ENCODE results near the gene PPIE. TPM values are rescaled to one million over a fixed set of nuclear protein-coding genes. Genes with fewer than 3 reads are reported as not detected.

PPIE gene
- total RNA-seq, 1 donor from 2014 or later, result 40.8 TPM

DNA sequence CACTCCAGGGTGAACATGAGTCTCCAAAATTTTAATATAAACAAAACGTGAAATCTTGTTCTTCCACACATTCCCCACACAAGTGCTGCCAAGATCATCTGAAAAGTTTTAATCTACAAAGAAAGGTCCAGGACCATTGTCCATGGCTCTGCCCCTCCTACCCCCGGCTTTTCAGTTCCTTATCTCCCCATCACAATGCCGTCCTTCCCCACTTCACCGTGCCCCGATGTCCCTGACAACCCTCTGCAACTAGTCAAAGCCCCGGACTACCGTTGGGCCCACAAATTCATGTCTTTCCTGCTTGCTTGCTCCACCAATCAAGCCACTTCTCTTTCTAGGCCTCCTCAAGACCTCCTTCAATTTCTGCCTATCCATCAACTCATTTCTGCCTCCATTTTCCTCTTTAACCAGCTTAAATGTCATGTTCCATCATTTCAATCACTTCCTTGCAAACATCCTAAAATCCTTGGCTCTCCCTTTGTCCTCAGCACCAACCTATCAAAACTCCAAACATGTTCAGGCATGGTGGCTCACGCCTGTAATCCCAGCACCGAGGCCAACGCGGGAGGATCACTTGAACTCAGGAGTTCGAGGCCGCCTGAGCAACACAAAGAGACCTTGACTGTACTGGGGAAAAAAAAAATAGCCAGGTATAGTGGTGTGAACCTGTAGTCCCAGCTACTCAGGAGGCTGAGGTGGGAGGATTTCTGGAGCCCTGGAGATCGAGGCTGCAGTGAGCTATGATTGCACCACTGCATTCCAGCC is 64.0 kb downstream of the PPIE start:
- Mint-ChIP-seq H3K4me3 (ENCODE audit: unreplicated experiment) (no peak overlapping the region), H3K9me3 (ENCODE audit: unreplicated experiment) (peaks cover 6% of the 10 kb centered on the region), H3K27ac (ENCODE audit: unreplicated experiment) (no peak overlapping the region), H3K27me3 (ENCODE audit: unreplicated experiment) (peaks cover 7% of the 10 kb centered on the region), H3K36me3 (ENCODE audit: unreplicated experiment) (peaks cover 2% of the 10 kb centered on the region), H3K4me1 (ENCODE audit: unreplicated experiment) (peaks cover 4% of the 10 kb centered on the region)
- DNase-seq (ENCODE audit: extremely low spot score, unreplicated experiment), result no peak
- TF ChIP-seq, protein P1, sequence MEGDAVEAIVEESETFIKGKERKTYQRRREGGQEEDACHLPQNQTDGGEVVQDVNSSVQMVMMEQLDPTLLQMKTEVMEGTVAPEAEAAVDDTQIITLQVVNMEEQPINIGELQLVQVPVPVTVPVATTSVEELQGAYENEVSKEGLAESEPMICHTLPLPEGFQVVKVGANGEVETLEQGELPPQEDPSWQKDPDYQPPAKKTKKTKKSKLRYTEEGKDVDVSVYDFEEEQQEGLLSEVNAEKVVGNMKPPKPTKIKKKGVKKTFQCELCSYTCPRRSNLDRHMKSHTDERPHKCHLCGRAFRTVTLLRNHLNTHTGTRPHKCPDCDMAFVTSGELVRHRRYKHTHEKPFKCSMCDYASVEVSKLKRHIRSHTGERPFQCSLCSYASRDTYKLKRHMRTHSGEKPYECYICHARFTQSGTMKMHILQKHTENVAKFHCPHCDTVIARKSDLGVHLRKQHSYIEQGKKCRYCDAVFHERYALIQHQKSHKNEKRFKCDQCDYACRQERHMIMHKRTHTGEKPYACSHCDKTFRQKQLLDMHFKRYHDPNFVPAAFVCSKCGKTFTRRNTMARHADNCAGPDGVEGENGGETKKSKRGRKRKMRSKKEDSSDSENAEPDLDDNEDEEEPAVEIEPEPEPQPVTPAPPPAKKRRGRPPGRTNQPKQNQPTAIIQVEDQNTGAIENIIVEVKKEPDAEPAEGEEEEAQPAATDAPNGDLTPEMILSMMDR (IDR thresholded peaks at IDR 0.05), result no peak

DNA sequence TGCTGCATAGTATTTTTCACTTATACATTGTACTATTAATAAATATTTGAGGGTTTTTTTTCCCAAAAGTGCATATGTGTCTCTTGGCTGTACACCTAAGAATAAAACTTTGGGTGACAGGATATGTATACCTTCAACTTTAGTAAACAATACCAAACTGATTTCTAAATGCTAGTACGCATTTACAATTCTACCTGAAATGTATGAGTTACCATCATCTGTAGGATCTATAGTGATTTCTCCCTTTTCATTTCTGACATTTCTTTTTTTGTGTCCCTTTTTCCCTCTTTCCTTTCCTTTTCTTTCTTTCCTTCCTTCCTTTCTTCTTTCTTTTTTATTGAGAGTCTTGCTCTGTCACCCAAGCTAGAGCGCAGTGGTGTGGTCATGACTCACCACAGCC is 66.7 kb downstream of the PPIE start:
- TF ChIP-seq, protein P1 (IDR thresholded peaks at IDR 0.05), result no peak
- peaks cover 2% of the 10 kb centered on the region for H3K36me3 Mint-ChIP-seq (ENCODE audit: unreplicated experiment)
- H3K4me1 Mint-ChIP-seq (ENCODE audit: unreplicated experiment), result no peaks in the 10 kb centered on the region
- no peak for DNase-seq (ENCODE audit: extremely low spot score, unreplicated experiment)
- H3K27me3 Mint-ChIP-seq (ENCODE audit: unreplicated experiment), result peaks cover 7% of the 10 kb centered on the region
- H3K4me3 Mint-ChIP-seq (ENCODE audit: unreplicated experiment), result no peak overlapping the region
- no peak overlapping the region for H3K27ac Mint-ChIP-seq (ENCODE audit: unreplicated experiment)
- peaks cover 6% of the 10 kb centered on the region for H3K9me3 Mint-ChIP-seq (ENCODE audit: unreplicated experiment)

DNA sequence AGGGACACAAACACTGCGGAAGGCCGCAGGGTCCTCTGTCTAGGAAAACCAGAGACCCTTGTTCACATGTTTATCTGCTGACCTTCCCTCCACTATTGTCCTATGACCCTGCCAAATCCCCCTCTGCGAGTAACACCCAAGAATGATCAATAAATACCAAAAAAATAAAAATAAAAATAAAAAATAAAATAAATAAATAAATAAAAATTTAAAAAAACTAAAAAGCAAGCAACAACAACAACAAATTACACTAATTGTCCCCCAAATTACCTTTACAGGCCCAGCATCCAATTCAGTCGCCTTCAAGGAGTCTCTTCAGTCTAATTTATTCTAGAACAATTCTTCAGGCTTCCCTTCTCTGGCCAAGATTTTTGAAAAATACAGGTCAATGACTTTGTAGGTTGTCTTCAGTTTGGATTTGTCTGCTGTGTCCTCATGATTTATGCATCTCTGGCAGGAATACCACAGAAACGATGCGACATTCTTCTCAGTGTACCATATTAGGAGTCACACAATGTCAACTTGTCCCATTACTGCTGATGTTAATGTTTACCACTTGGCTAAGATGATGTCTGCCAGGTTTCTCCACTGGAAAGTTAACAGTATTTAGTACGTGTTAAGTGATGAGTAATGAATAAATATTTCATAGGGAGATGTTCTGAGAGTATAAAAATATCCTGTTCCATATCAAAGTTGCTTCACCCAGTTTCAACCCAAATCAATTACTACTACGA is 70.3 kb downstream of the PPIE start:
- Mint-ChIP-seq H3K4me3 (ENCODE audit: unreplicated experiment) (no peak overlapping the region), H3K9me3 (ENCODE audit: unreplicated experiment) (peaks cover 6% of the 10 kb centered on the region), H3K36me3 (ENCODE audit: unreplicated experiment) (peaks cover 2% of the 10 kb centered on the region), H3K27me3 (ENCODE audit: unreplicated experiment) (peaks cover 7% of the 10 kb centered on the region), H3K4me1 (ENCODE audit: unreplicated experiment) (no peaks in the 10 kb centered on the region), H3K27ac (ENCODE audit: unreplicated experiment) (no peak overlapping the region)
- TF ChIP-seq, protein P1 (IDR thresholded peaks at IDR 0.05), result no peak
- no peak for DNase-seq (ENCODE audit: extremely low spot score, unreplicated experiment)

DNA sequence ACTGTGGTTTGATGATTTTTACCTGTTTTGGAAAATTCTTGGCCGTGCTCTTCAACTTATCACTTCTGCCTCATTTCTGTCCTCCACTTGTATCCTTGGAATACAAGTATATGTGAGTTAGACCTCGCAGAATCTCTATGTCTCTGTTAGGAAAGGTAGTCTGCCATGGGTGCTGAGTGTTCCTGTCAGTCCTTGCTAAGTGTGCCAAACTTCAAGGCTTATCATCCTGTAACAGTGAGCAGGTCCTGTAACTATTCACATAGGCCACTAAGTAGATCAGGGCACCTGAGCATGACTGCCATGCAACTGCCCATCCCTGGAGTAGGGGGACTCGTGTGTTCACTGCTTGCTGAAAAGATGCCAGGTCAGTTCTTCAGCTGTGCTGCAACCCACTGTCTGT is 74.2 kb downstream of the PPIE start:
- Mint-ChIP-seq H3K36me3 (ENCODE audit: unreplicated experiment) (no peaks in the 10 kb centered on the region), H3K4me3 (ENCODE audit: unreplicated experiment) (no peak overlapping the region), H3K27ac (ENCODE audit: unreplicated experiment) (no peak overlapping the region)

More for the DNA sequence above, 74.2 kb downstream of the PPIE start:
- no peaks in the 10 kb centered on the region for H3K9me3 Mint-ChIP-seq (ENCODE audit: unreplicated experiment)
- H3K27me3 Mint-ChIP-seq (ENCODE audit: unreplicated experiment), result peaks cover 13% of the 10 kb centered on the region
- TF ChIP-seq, protein P1 (IDR thresholded peaks at IDR 0.05), result no peak
- no peaks in the 10 kb centered on the region for H3K4me1 Mint-ChIP-seq (ENCODE audit: unreplicated experiment)
- no peak for DNase-seq (ENCODE audit: extremely low spot score, unreplicated experiment)

Other genes with a start within 250 kb of the PPIE start
- not detected in 2 replicates for gene BMP8A, start 247.2 kb upstream of the PPIE start, total RNA-seq
- gene PABPC4, start 162.1 kb upstream of the PPIE start, total RNA-seq, result 247 and 263 TPM in 2 replicates
- gene HEYL, start 99.2 kb upstream of the PPIE start, total RNA-seq, result 1.3 and 1.4 TPM in 2 replicates
- not detected in 2 replicates for gene NT5C1A, start 66.8 kb upstream of the PPIE start, total RNA-seq
- gene HPCAL4, start 47.4 kb upstream of the PPIE start, total RNA-seq, result not detected in 2 replicates
- gene OXCT2, start 32.5 kb downstream of the PPIE start, total RNA-seq, result 0.18 TPM in 1 of 2 replicates, not detected in the other
- gene BMP8B, start 50.0 kb downstream of the PPIE start, total RNA-seq, result 0.08 TPM in 1 of 2 replicates, not detected in the other
- gene TRIT1, start 144.6 kb downstream of the PPIE start, total RNA-seq, result 13.5 and 15.8 TPM in 2 replicates
- 0.21 TPM in 1 of 2 replicates, not detected in the other for gene MYCL, start 163.0 kb downstream of the PPIE start, total RNA-seq
- 0.60 and 0.81 TPM in 2 replicates for gene MFSD2A, start 216.3 kb downstream of the PPIE start, total RNA-seq

Data from osteocyte (in vitro differentiated cells).